ENCODE measurements around the gene LIN7B. TPM values are rescaled to one million over a fixed set of nuclear protein-coding genes. Genes with fewer than 3 reads are reported as not detected.
A peak's percentile ranks its signal among the peaks of the same experiment; 100 is the strongest.

The LIN7B gene
- total and polyA plus RNA-seq, 2 of the 13 experiments (the other 11 are each of a cell fraction or from before 2014, with no cell fraction given): 5.3 to 7.6 TPM

- peak; percentile 15; the same call in 1 of the 2 replicates for TF ChIP-seq ZHX1 (CRISPR knock-in tag; IDR thresholded peaks at IDR 0.05; ENCODE audit: low read depth)
These were observed 6.3 kb upstream of the LIN7B start (continued) for GRCh38 chr19:49107625-49108459.

GRCh38 chr19:49109051-49109450 lies 5.1 kb upstream of the LIN7B start:
- no peak overlapping the region for H3K4me3 ChIP-seq (replicated peaks in 1 of 3; ENCODE audit: insufficient read depth in 1 of 3, low read depth in 2 of 3, low read length in 3 of 3)
- ChIA-PET CTCF (ENCODE audit: low intra/inter-chr PET ratio, low total read pairs) (no interaction called here), POLR2A (no interaction called here)
- H3K9ac ChIP-seq (ENCODE audit: insufficient read depth, low read depth, low read length): no peak overlapping the region
- ATAC-seq (no peak), FAIRE-seq (no peak), DNase-seq (ENCODE audit: low spot score) (no peak)
- H3K4me2 ChIP-seq (ENCODE audit: low read depth, low read length): no peak overlapping the region
- 100% methylated on average over 4 of the region's 5 CpGs for WGBS (ENCODE audit: low lambda C conversion rate)
- no peaks in the 10 kb centered on the region for H3K79me2 ChIP-seq (ENCODE audit: insufficient read depth, low read length)
- peaks cover 19% of the 10 kb centered on the region for H4K20me1 ChIP-seq (ENCODE audit: insufficient read depth, low read length)
- H3K4me1 ChIP-seq (ENCODE audit: insufficient read depth, low read length): peaks cover 15% of the 10 kb centered on the region
- no peaks in the 10 kb centered on the region for H3K9me3 ChIP-seq (ENCODE audit: low read length)
- H3K36me3 ChIP-seq (replicated peaks in 1 of 2; ENCODE audit: control insufficient read depth in 1 of 2, insufficient read depth in 2 of 2, low read length in 2 of 2): peaks cover 12 to 51% of the 10 kb centered on the region in 2 experiments; a peak in 4 of 5 replicates
- no peaks in the 10 kb centered on the region for H3K27me3 ChIP-seq (ENCODE audit: control insufficient read depth in 1 of 2, insufficient read depth in 2 of 2, low read length in 2 of 2)
- in situ Hi-C loops (cut with HindIII; ENCODE audit: extremely low pct_ligation_motif_present, low pct_unique_long_range_greater_than_20kb) (no loop called here), intact Hi-C loops (cut with micrococcal nuclease; ENCODE audit: unreplicated experiment) (no loop called here)
- no peak for TF ChIP-seq TOE1 (CRISPR knock-in tag; IDR thresholded peaks at IDR 0.05)
- TF ChIP-seq AGO2 (optimal IDR thresholded peaks at IDR 0.05; ENCODE audit: low read depth, low read length): peak; percentile 52
- no peak for TF ChIP-seq ZNF710 (CRISPR knock-in tag; IDR thresholded peaks at IDR 0.05; ENCODE audit: borderline replicate concordance)
- 0 out of 2 replicates have a peak, but pooled peaks have one; percentile 12 for TF ChIP-seq PAF1 (CRISPR knock-in tag; IDR thresholded peaks at IDR 0.05)
- no peak for TF ChIP-seq ZFP91 (CRISPR knock-in tag; IDR thresholded peaks at IDR 0.05; ENCODE audit: borderline replicate concordance)
- no peak for TF ChIP-seq RFXAP (CRISPR knock-in tag; IDR thresholded peaks at IDR 0.05; ENCODE audit: borderline replicate concordance)
- no peak for TF ChIP-seq MTF2 (CRISPR knock-in tag; IDR thresholded peaks at IDR 0.05; ENCODE audit: borderline replicate concordance)
- peak; percentile 30; the same call in 1 of the 2 replicates for TF ChIP-seq POLR2G (IDR thresholded peaks at IDR 0.05; ENCODE audit: low read depth, low read length)
- TF ChIP-seq DPF2 (CRISPR knock-in tag; IDR thresholded peaks at IDR 0.05; ENCODE audit: borderline replicate concordance, low read depth): no peak
- TF ChIP-seq ATF2 (CRISPR knock-in tag; IDR thresholded peaks at IDR 0.05): no peak
- no peak for TF ChIP-seq SMAD3 (CRISPR knock-in tag; IDR thresholded peaks at IDR 0.05)
- no TSS peak for BruUV-seq (replicated peaks)
- H3K27ac ChIP-seq (ENCODE audit: extremely low read length, insufficient read depth, low read length): no peak overlapping the region
- no peak overlapping the region for H2AFZ ChIP-seq (ENCODE audit: low read length)

All from HepG2 (cell line).